GM21825 (cell line): ENCODE data around the gene CCDC60.

Experiments
- ATAC-seq: cut with Tn5 transposase; IDR thresholded peaks from one replicate; pipeline ENCODE4 v1.9.1; 2021; ENCODE audit warnings: mild to moderate bottlenecking, moderate library complexity; ENCODE audit not compliant: unreplicated experiment

Gene CCDC60

GRCh38 chr12:119501052-119501451 is 166.5 kb downstream of the CCDC60 start:
- no peak for ATAC-seq

- no peak for ATAC-seq
Measured at GRCh38 chr12:119505001-119505400, 170.5 kb downstream of the CCDC60 start.

- ATAC-seq: no peak
Measured at GRCh38 chr12:119512772-119513497, 178.4 kb downstream of the CCDC60 start.

GRCh38 chr12:119528241-119528640 is 193.7 kb downstream of the CCDC60 start:
- no peak for ATAC-seq

- ATAC-seq: no peak
Measured at GRCh38 chr12:119540476-119540875, 205.9 kb downstream of the CCDC60 start.

- no peak for ATAC-seq
Measured at GRCh38 chr12:119544765-119545625, 210.5 kb downstream of the CCDC60 start.

GRCh38 chr12:119546340-119546739 is 211.8 kb downstream of the CCDC60 start:
- no peak for ATAC-seq

GRCh38 chr12:119547001-119547400 is 212.5 kb downstream of the CCDC60 start:
- ATAC-seq: no peak

- no peak for ATAC-seq
Measured at GRCh38 chr12:119556854-119557253, 222.3 kb downstream of the CCDC60 start.

- no peak for ATAC-seq
Measured at GRCh38 chr12:119565404-119565803, 230.9 kb downstream of the CCDC60 start.

- no peak for ATAC-seq
Measured at GRCh38 chr12:119570771-119571170, 236.2 kb downstream of the CCDC60 start.

- ATAC-seq: no peak
Measured at GRCh38 chr12:119573086-119573485, 238.6 kb downstream of the CCDC60 start.

GRCh38 chr12:119574255-119574654 is 239.7 kb downstream of the CCDC60 start:
- no peak for ATAC-seq

- no peak for ATAC-seq
Measured at GRCh38 chr12:119576118-119576810, 241.7 kb downstream of the CCDC60 start.

- ATAC-seq: no peak
Measured at GRCh38 chr12:119576915-119577314, 242.4 kb downstream of the CCDC60 start.

- no peak for ATAC-seq
Measured at GRCh38 chr12:119578112-119578511, 243.6 kb downstream of the CCDC60 start.

GRCh38 chr12:119589097-119589496 is 254.6 kb downstream of the CCDC60 start:
- no peak for ATAC-seq

- no peak for ATAC-seq
Measured at GRCh38 chr12:119589634-119590033, 255.1 kb downstream of the CCDC60 start.
